Measurements from ENCODE around the gene SELENBP1. TPM values are rescaled to one million over a fixed set of nuclear protein-coding genes. Genes with fewer than 3 reads are reported as not detected.

The SELENBP1 gene
- total RNA-seq, 1 donor: 23.3 TPM

GRCh38 chr1:151324390-151324930, 48.0 kb downstream of the SELENBP1 start:
- H3K4me3 ChIP-seq (ENCODE audit: low read depth, low read length): no peak overlapping the region
- TF ChIP-seq CTCF (IDR thresholded peaks at IDR 0.05; ENCODE audit: insufficient read depth, low read depth, low read length): no peak
- no peak for DNase-seq (ENCODE audit: low read depth)

- H3K4me3 ChIP-seq (ENCODE audit: low read depth, low read length): no peak overlapping the region
- TF ChIP-seq CTCF (IDR thresholded peaks at IDR 0.05; ENCODE audit: insufficient read depth, low read depth, low read length): no peak
- no peak for DNase-seq (ENCODE audit: low read depth)
Measured at GRCh38 chr1:151318975-151319374, 53.5 kb downstream of the SELENBP1 start.

GRCh38 chr1:151315565-151316235, 56.8 kb downstream of the SELENBP1 start:
- no peak for DNase-seq (ENCODE audit: low read depth)
- no peak for TF ChIP-seq CTCF (IDR thresholded peaks at IDR 0.05; ENCODE audit: insufficient read depth, low read depth, low read length)
- H3K4me3 ChIP-seq (ENCODE audit: low read depth, low read length): no peak overlapping the region

Other genes with a start within 250 kb of the SELENBP1 start
- 0.86 and 1.3 TPM in 2 replicates for gene SEMA6C, start 226.1 kb downstream of the SELENBP1 start, total RNA-seq
- not detected in 2 replicates for gene TNFAIP8L2, start 216.1 kb downstream of the SELENBP1 start, total RNA-seq
- 10.0 and 11.7 TPM in 2 replicates for gene LYSMD1, start 206.8 kb downstream of the SELENBP1 start, total RNA-seq
- 23.7 and 31.2 TPM in 2 replicates for gene SCNM1, start 206.6 kb downstream of the SELENBP1 start, total RNA-seq
- not detected in 2 replicates for gene TMOD4, start 196.7 kb downstream of the SELENBP1 start, total RNA-seq
- 40.3 and 44.0 TPM in 2 replicates for gene VPS72, start 182.5 kb downstream of the SELENBP1 start, total RNA-seq
- gene PIP5K1A, start 174.2 kb downstream of the SELENBP1 start, total RNA-seq: 78.3 and 131 TPM in 2 replicates
- 135 and 139 TPM in 2 replicates for gene PSMD4, start 118.0 kb downstream of the SELENBP1 start, total RNA-seq
- 12.6 and 16.4 TPM in 2 replicates for gene ZNF687, start 90.4 kb downstream of the SELENBP1 start, total RNA-seq
- gene PI4KB, start 45.3 kb downstream of the SELENBP1 start, total RNA-seq: 61.2 and 85.5 TPM in 2 replicates
- gene RFX5, start 25.5 kb downstream of the SELENBP1 start, total RNA-seq: 34.8 and 58.7 TPM in 2 replicates
- gene PSMB4, start 26.9 kb upstream of the SELENBP1 start, total RNA-seq: 427 and 490 TPM in 2 replicates
- 28.0 and 31.1 TPM in 2 replicates for gene POGZ, start 86.8 kb upstream of the SELENBP1 start, total RNA-seq
- under 0.01 TPM in 1 of 2 replicates, not detected in the other for gene CGN, start 138.7 kb upstream of the SELENBP1 start, total RNA-seq
- gene TUFT1, start 167.6 kb upstream of the SELENBP1 start, total RNA-seq: 16.8 and 32.8 TPM in 2 replicates
- gene SNX27, start 239.3 kb upstream of the SELENBP1 start, total RNA-seq: 26.7 and 34.5 TPM in 2 replicates